ENCODE data around the gene SPRR4.

SPRR4 gene

GRCh38 chr1:152970495-152970894 lies at the start of gene SPRR4:
TSS of gene SPRR4 (plus strand) at chr1:152970648. CDS start at chr1:152971891, 1,243 bp downstream.
- DNase-seq (ENCODE audit: low read depth), result no peak

- DNase-seq (ENCODE audit: low read depth), result no peak
Measured at GRCh38 chr1:152924191-152924590, 46.3 kb upstream of the SPRR4 start.

DNA sequence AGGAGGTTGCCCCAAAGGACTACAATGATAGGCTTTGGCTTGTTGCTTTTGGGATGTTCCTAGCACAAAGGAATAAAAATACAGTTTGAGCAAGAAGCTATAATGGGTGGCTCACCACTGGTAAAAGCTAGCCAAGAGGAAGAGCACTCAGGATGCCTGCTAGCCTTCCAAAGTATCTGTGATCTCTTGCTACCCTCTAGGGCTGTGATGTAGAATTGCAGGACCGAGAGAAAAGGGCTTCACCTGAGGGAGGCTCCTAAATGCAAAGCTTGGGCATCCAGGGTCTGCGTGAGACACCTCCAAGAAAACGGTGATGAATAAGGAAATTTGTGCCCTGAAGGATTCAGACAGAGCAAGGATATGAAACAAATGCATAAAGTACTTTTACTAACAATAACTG lies 44.4 kb upstream of the SPRR4 start:
- peak; percentile 59 for DNase-seq (ENCODE audit: low read depth)

DNA sequence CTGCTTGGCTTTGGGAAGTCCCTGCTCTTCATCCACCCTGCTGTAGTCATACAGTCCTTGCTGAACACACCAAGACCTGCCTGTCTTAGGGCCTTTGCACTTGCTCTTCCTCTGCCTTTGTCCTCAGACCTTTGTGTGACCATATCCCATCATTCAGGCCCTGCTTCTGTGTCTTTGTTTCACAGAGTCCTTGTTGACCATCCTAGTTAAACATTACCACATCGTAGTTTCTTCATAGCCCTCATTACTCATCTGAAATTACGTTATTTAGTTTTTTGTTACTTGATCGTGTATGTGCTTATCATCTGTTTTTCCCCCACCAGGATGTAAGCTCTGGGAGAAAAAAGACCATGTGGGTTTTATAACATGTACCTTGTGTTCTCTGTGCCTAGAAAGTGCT lies 41.8 kb upstream of the SPRR4 start:
- DNase-seq (ENCODE audit: low read depth), result no peak

- no peak for DNase-seq (ENCODE audit: low read depth)
Measured at GRCh38 chr1:152932170-152932811, 38.2 kb upstream of the SPRR4 start.

GRCh38 chr1:152933196-152933595 lies 37.3 kb upstream of the SPRR4 start:
- no peak for DNase-seq (ENCODE audit: low read depth)

DNA sequence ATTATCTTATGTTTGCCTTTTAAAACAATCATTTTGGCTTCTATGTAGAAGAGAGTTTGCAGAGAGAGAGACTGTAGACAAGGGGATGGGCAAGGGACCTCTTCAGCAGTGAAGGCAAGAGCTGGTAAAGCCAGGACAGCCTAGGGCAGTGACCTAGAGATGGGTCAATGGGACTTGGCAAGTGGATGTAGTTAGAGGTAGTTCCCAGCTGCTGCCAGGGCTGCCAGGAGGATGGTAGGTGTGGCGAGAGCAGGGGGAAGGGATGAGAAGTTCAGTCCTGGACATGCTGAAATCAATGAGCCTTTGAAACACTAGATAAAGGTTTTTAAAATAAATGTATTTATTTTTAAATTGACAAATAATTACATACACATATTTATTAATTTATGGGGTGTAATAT lies 29.8 kb upstream of the SPRR4 start:
- no peak for DNase-seq (ENCODE audit: low read depth)

- no peak for DNase-seq (ENCODE audit: low read depth)
Measured at GRCh38 chr1:152941037-152941711, 29.3 kb upstream of the SPRR4 start.

- no peak for DNase-seq (ENCODE audit: low read depth)
Measured at GRCh38 chr1:152942161-152942560, 28.3 kb upstream of the SPRR4 start.

GRCh38 chr1:152946248-152946647 lies 24.2 kb upstream of the SPRR4 start:
- DNase-seq (ENCODE audit: low read depth), result no peak

- DNase-seq (ENCODE audit: low read depth), result no peak
Measured at GRCh38 chr1:152946651-152947256, 23.7 kb upstream of the SPRR4 start, which contains the start of gene SPRR5. TSS of gene SPRR5 (plus strand) at chr1:152947206. CDS start at chr1:152948555, 1,349 bp downstream.

GRCh38 chr1:152951711-152952110 lies 18.7 kb upstream of the SPRR4 start:
- no peak for DNase-seq (ENCODE audit: low read depth)

DNA sequence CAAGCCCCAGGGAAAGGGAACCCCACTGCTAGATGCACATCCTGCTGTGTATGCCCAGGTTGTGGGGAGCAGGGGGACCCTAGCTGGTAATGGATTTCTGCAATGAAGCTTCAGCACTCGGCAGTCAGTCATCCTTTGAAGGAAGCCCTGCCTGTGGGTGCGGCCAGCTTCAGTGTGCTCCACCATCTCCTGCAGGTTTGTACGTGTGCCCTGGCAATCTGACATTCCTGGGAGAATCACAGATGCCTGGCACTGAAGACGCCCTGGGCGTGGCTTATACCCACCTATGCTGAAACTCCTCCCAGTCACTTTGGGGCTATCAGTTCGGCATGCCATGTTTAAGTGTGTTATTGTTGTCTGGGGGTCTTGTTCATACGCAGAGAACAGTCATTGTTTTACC lies 16.7 kb upstream of the SPRR4 start:
- no peak for DNase-seq (ENCODE audit: low read depth)

GRCh38 chr1:152954436-152954835 lies 16.0 kb upstream of the SPRR4 start:
- peak; percentile 1 for DNase-seq (ENCODE audit: low read depth)

DNA sequence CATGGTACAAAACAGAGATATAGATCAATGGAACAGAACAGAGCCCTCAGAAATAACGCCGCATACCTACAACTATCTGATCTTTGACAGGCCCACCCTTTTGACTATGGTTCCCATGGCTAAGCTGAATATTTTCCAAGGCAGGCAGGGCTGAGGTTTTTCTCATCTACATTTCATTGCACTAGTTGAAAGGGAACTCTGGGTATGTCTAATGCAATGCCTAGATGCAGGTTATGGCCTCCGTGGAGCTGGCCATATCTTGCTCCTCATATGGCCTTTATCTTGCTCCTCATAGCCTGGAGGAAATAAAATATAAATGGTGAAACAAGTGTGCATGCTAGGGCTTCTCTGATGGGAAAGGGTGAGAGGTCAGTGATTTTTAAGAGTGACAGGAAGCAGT lies 12.9 kb upstream of the SPRR4 start:
- no peak for DNase-seq (ENCODE audit: low read depth)

DNA sequence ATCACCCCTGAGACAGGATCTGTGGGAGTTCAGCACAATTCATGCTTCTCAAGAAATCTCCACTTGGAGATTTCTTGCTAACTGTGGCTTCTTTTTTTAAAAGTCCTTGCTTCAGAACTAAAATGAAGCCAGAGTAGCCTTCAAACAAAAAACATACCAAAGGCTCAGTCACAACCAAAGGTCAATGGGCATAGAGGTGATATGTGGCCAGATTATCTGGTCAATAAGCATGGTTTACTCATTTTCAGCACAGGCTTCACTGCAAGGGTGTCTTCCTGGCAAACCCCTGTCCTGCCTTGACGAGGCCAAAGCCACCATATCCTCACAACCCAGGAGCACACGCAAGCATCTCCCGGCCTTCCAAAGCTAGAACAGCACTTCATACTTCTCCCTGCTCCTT lies 11.2 kb upstream of the SPRR4 start:
- no peak for DNase-seq (ENCODE audit: low read depth)

GRCh38 chr1:152959801-152960451 lies 10.5 kb upstream of the SPRR4 start:
- DNase-seq (ENCODE audit: low read depth), result no peak

DNA sequence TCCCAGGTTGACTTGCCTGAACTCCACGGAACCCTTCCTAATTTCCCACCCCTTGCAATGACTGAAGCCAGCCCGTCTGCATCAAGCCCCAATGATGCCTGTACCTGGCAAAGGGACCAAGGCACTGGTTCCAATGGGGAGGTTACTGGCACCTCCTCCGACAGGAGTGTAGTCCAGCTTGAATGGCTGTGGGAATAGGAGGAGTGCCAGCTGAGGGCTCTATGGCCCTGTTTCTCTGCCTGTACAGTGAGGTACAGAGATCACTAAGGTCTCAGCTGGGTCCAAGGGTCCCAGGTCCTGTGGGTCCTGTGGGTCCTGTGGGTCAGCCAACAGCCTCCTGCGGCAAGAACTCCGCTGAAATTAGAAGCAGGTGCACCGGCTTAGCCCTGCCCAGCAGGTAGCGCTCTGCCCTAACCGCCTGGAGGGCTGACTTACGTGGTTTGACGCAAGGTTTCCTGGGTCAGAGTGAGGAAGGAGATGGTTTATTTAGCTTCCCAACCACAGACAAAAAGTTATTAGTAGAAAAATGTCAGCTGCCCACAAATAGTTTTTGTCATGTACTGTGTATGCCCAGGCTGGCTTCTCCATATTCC lies 9.9 kb upstream of the SPRR4 start:
- no peak for DNase-seq (ENCODE audit: low read depth)

- DNase-seq (ENCODE audit: low read depth), result no peak
Measured at GRCh38 chr1:152961226-152961891, 9.1 kb upstream of the SPRR4 start.

DNA sequence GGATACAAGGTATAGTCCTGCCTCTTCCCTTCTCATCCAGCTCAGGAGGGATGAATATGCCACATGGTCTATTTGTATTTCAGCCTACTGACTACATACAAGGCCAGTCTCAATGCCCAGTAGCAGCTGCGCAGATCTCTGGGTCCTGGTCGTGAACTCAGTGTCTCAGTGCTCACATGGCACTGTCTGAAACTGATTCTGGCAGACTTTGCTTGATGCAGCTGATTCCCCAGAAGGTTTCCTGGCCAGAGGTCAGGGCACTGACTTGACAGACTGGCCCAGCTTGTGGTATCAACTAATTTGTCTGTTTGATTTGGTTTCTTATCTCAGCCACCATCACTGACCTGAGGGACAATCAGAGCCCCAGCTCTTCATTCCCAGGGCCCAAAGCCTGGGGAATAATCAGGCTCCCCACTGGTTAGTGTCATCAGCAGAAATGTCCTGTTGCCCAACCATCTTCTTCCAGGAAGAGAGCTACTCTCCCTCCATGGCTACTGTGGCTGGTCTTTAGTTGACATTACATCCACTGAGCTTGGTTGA lies 7.5 kb upstream of the SPRR4 start:
- no peak for DNase-seq (ENCODE audit: low read depth)

- no peak for DNase-seq (ENCODE audit: low read depth)
Measured at GRCh38 chr1:152964536-152964935, 5.9 kb upstream of the SPRR4 start.

GRCh38 chr1:152965853-152966252 lies 4.6 kb upstream of the SPRR4 start:
- no peak for DNase-seq (ENCODE audit: low read depth)
